Transverse colon (tissue), 4 donors: ENCODE results near the gene C1orf21.

ENCODE experiments used
- EP300 ChIP-seq: sonication (generic); formaldehyde crosslinking; IDR thresholded peaks from one replicate; pipeline ENCODE4 v1.6.1; 2017; ENCODE audit warnings: antibody characterized with exemption, low read depth
- POLR2A ChIP-seq: fragments of 450-650 bp; IDR thresholded peaks from one replicate; pipeline ENCODE4 v1.6.1; 2016; ENCODE audit warnings: antibody characterized with exemption, mild to moderate bottlenecking, moderate library complexity
- POLR2AphosphoS5 ChIP-seq, 3 donors: sonication (generic); formaldehyde crosslinking; IDR thresholded peaks; one replicate each; pipeline ENCODE4 v1.6.1; 2016; ENCODE audit warnings: antibody characterized with exemption in 3 of 3
- TF ChIP-seq, protein P1 (sequence below), 5 experiments: fragments of 200-600 bp in 3 of 5; fragments of 450-650 bp in 2 of 5; sonication (generic) in 3 of 5; IDR thresholded peaks; 1 replicate in 2 of 5; 2 replicates in 3 of 5; pipeline ENCODE4 v1.5.1; 2016 to 2017; ENCODE audit warnings: antibody characterized with exemption in 5 of 5, inconsistent platforms in 3 of 5, mild to moderate bottlenecking in 2 of 5, moderate library complexity in 1 of 5

DNA sequence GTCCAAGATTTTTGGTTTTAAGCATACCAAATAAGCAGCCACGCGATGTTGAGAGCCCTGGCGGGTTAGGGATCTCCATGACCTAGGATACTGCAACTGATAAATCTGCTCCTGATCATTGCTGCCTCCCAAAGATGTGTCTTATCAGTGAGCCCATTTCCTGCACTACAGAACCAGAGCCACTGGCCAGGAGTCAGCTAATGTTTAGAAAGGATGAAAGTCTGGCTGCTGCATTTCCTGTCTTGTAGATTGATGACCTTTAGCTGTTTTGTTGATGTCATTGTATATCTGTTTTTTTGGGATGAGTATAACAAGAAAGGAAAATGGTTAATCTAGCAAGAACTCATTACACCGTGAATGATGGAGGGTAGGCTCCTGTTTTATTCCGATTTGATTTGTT is 74.5 kb downstream of the C1orf21 start:
- TF ChIP-seq POLR2A (no peak), EP300 (no peak), POLR2AphosphoS5 (IDR thresholded peaks at IDR 0.05) (no peak)
- TF ChIP-seq, protein P1, sequence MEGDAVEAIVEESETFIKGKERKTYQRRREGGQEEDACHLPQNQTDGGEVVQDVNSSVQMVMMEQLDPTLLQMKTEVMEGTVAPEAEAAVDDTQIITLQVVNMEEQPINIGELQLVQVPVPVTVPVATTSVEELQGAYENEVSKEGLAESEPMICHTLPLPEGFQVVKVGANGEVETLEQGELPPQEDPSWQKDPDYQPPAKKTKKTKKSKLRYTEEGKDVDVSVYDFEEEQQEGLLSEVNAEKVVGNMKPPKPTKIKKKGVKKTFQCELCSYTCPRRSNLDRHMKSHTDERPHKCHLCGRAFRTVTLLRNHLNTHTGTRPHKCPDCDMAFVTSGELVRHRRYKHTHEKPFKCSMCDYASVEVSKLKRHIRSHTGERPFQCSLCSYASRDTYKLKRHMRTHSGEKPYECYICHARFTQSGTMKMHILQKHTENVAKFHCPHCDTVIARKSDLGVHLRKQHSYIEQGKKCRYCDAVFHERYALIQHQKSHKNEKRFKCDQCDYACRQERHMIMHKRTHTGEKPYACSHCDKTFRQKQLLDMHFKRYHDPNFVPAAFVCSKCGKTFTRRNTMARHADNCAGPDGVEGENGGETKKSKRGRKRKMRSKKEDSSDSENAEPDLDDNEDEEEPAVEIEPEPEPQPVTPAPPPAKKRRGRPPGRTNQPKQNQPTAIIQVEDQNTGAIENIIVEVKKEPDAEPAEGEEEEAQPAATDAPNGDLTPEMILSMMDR (IDR thresholded peaks at IDR 0.05): no peak
